Right hindlimb (tissue), 1 donor: ENCODE data around the gene APOM.
A peak's percentile ranks its signal among the peaks of the same experiment; 100 is the strongest.

Experiments
- DNase-seq: peaks from one replicate; pipeline ENCODE4 v3.0.0-alpha.2; 2018

The APOM gene

DNA sequence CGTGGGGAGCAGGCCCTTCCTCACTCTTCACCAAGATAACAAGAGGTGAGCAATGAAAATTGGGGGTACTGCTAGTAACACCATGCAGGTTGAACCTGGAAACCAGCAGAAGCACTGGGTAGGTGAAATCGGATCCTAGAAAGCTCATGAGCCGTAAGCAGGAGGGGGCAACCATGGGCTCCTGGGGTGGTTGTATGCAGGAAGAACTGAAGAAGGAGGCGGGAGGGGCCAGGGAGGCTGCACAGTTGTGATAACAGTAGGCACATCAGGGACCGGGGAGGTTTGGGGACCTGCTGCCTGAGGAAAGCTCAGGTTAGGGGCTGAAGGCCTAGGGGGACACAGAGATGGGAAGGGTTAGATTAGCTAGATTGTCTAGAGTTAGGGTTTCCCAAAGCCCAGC lies 30.8 kb downstream of the APOM start:
- no peak for DNase-seq

DNA sequence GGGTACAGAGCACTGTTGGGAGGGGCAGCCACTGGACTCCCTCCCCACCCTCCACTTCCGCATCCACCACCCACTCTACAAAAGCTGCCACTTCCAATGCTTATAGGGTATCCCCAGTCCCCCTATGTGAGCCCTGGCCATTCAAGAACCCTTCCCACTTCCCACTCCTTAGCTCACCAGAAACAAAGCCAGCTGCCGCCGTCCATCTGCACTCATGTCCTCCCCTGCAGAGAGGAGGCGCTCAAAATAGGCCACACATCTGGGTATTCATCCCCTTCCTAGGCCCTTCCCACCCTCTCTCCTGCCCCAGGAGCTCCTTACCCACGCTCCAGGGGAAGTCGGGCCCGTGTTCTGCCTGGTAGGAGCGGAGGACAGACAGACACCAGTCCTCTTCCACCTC lies 31.6 kb downstream of the APOM start:
- DNase-seq: no peak

DNA sequence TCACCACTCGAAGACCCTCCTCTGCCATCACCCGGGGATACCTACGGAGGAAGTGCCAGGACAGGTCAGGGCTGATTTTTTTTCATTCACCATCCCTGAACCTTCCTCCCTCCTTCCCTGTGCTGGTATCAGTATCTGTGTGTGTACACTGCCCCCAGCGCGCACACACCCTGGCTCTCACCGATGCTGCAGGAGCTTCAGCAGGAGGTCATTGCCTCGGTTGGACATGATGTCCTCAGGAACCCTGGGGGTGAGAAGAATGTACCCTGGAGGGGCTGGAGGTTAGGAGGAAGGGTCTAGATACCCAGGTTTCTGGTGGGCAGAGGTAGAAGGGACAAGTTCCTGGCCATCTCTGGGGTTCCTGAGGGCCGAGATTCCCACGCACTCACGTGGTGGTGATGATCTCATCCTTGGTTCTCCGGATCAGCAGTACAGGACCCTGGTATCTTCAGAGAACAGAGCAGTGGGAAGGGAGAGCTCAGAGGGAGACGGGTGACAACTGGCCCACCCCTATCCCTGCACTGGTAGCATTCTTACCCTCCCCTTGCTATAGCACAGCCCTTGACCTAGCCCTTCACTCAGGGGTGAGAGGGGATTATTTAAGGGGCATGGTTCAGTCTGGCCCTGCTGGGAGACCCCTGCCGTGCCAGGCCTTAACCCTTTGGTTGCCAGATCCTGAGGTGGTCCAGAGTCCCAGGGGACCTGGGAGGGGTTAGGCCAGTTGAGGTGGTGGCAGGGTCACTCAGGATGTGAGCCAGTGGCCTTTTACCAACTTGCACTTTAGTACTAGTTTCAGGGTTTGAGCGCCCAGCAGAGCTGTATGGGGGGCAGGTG lies 32.4 kb downstream of the APOM start:
- no peak for DNase-seq

DNA sequence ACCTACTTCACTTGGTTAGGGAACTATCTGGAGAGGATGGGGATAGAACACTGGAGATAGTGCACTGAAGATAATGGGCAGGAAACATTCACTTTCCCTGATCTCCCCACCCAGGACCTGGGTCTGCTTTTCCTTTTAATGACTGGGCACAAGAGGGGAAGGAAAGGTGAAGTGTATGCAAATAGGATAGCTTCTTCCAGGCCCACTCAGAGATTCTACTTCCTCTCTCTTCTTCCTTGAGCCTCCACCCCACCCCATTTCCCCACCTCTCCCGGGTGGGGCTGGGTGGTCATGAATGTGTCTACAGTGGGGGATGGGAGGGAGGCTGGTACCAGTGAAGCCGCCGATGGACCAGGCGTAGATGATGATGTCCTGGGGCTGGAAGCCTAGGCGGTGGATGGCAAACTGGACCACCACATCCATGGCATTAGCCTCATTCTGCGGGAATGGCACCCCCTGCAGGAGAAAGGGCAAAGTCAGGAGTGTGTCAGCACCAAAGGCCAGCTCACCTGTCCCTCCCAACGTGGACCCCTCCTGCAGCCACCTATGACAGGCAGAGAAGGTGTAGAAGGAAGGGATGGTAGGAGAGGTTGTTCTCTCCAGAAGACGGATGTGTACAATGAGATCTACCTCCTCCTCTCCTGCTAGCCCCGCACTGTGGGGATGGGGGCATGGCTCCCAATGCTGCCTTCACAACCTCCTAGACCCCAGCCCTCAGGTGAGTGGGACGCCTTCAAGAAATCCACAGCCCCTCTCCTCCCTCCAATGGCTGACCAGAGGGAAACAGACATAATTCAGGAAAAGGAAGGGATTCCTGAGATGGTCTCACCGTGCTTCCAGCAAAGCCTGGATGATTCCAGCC lies 33.8 kb downstream of the APOM start:
- no peak for DNase-seq

DNA sequence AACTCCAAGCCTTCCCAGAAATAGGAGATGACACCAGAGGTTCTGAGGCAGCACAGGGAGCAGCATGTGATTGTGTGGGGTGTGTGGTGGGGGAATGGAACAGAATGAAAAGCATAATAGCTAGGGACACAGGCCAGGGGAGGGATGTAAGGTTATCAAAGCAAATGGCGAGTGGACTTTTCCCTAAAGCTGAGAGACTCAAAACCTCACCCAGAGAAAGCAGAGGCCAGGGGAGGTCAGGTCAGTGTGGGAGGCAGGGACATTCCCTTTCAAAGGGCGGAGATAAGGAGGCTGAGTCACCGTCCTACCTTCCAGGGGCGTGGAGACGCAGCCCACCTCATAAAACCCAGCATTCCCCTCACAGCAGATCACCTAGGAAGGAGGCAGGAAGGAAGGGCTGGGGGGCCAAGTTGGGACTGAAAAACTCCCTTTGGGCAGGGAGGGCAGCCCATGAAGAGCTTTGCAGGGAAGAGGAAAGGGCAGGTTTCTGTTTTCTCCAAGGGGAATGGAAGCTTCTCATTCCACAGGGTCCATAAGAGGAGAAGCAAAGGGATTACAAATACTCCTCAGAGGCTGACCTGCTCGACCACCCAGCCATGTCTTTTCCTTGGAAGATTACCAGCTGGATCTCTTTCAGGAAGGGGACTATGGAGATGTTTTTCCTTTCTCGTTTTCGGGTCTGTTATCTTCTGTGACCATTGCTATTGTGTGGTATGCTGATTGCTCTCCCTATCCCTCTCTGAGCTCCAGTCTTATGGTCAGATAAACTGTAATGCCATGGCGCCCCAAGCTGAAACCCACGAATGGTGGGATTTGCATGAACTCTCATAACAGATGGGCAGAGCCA lies 34.8 kb downstream of the APOM start:
- no peak for DNase-seq

DNA sequence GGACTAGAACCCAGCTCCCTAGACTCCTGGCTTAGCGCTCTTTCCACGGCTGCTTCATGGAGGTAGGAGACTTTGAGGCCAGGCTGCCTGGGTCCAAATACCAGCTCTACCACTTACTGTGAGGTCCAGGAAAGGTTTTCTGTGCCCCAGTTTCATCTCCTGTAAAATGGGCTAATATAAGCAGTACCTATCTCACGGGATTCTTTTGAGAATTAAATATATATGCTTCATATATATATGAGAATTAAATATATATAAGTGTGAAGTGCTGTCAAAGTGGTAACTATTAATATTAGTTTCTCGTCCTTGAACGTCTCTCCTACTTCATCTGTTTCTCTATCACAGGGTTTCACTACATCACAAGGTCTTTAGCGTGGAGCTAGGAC lies 35.4 kb downstream of the APOM start:
- no peak for DNase-seq

DNA sequence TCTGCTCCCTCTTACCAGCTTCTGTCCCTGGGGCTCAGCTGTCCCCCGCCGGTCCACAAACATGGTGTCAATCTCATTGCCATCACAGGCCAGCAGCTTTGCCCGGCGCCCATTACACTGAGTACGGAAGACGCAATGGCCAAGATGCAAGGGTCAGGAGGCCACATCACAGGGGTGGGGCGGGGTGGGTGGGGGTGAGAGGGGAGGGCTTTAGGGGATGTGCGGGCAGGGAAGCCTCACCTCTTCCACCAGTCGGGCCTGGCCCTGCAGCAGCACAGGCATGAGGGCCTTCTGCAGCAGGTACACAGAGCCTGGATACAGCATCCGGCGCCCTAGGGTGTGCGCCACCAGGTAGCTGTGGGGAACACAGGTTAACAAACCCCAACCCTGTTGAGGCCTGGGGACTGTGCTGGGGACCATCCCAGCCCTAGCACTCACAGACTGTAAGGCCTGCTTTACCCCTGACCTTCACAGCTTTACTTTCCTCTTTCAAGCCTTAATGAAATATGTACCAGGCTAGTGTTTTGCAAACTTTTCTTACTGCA lies 35.9 kb downstream of the APOM start:
- DNase-seq: no peak

DNA sequence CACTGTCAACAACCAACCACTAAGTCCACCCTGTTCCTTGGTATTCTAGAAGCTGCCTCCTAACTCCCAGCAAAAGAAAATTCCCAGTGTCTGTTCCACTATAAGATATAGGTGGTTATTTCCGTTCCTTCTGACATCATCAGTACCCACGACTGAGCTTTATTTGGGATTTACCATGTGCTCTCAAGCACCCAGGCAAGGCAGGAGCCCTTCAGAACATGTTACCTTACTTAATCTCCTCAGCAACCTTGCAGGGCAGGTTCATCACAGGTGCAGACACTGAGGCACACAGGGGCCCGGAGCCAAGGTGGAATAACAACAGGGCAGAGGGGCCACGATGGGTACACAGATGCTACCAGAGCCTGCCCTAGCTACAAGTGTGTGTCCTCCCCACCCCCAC lies 36.7 kb downstream of the APOM start:
- no peak for DNase-seq

DNA sequence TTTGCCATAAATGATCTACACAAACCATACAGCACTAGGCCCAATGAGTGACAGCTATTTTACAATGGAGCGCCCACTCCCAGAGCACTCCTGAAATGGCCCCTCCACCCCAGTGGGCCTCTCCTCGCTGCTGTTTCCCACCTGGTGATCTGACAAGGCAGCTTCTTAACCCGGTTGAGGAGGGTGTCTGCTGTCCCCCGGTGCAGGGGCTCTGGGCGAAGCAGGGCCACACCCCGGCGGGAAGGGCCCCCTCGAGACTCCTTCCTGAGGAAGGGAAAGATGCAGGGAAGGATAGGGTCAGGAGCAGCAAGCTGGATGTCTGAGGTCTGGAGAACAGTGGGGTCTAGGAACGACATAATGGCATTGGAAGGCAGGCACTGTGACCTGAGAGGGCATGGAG lies 37.2 kb downstream of the APOM start:
- no peak for DNase-seq

DNA sequence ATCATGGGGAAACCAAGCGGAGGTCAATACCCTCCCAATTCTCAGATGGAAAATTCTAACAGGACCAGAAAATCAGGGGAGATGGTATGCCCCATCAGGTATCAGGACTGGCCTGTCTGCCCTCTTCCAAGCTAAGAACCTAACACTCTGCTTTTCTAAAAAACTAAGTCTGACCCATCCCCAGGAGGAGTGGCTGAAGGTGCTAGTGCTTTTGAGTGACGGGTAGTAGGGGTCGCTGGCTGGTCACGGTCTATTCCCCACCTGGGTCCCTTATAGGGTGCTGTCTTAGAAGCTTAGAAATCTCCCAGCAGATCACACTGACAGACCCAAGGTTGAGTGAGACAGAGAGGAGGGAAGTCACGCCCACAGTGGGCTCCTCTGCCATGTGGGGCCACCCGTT lies 37.8 kb downstream of the APOM start:
- no peak for DNase-seq

DNA sequence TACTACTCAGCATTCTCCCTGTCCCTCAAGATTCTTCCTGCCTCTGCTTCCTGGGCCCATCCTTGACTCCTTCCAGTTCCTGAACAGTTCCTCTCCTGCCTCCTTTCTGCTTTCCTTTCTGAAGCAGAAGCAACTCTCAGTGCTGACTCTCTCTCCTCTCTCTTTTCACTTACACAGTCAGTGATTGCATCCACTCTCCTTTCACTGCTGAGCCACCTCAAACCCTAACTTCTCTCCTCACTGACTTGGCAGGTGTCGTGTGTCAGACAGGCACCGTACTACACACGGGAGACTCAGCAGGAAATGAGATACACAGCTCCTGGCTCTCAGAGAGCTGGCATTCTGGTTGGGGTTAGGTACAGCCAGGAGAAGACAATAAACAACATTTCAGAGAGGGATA lies 41.9 kb downstream of the APOM start:
- DNase-seq: no peak

DNA sequence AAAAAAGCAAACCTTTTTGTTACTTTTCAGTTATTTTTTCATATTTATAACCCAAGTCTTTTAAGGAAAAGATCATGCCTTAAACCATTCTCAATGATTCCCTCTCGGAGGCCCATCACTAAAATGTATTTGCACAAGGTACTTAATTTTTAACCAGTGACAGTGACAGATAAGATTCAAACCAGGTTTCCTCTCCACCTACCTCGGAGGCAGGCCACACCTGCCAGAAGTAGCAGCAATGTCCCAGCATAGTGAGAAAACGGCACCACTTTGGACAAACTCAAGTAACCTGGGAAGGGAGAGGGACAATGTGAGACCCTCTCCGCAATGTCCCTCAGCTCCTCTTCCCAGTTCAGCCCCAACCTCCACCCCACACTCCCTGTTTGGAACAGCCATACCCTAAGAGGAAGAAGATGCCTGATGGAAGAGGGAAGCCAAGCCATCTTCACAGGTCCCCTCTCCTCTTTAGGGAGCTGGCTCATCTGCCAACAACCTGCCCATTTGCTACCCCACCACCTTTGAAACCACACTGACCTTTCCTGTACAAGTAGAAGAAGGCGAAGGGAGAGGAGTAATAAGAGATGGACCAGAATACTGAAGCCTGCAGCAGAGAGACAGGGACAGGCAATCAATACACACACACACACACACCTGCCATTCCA lies 45.2 kb downstream of the APOM start:
- no peak for DNase-seq

DNA sequence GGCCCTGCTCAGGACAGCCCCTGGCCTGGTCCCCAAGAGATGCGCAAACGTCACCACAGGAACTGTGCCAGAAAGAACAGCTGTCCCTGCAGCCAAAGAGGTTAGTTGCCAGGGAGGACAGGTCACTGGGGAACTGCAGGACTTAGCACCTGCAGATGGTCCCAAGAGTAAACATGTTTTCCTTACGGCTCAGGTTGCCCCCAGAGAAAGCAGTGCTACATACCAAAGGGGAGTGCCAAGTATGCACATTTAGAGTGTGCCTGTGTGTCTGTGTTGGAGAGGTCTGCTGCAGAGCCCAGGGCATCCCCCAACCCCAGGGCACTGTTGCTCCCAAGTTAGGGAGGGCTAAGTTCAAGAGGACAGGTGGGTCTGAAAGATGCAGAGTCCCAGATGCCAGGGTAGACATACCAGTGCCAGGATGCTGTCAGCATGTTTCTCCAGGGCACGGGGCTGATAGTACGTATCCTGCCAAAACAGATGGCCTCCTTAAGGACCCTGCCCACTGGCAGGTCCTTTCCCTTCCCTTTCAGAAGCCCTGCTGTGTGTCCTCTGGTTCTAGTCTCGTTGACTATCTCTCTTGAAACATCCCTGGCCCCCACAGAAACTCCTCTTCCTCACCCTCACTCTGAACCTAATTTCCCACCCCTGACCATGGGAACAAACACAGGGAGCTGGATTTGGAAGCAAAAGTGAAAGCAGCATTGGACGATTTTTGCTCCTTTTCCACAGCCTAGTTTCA lies 46.1 kb downstream of the APOM start:
- peak; percentile 64 for DNase-seq

DNA sequence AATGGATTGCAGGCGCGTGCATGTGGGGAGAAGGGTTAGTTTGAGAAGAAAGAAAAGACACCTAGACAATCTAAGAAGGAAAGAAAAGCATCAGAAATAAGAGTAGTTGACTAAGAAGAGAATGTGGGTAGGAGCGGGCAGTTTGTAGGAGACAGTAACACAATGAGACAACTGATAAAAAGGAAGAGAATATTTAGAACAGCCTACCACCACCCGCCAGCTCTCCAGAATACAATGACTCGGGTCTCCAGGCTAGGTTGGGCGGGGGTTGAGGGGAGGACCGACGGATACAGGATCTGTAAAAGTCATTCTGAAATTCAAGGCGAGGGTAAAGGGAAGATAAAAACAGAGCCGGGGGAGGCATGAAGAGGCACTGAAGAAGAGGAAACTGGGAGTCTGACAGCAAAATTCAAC lies 46.7 kb downstream of the APOM start:
- DNase-seq: no peak

DNA sequence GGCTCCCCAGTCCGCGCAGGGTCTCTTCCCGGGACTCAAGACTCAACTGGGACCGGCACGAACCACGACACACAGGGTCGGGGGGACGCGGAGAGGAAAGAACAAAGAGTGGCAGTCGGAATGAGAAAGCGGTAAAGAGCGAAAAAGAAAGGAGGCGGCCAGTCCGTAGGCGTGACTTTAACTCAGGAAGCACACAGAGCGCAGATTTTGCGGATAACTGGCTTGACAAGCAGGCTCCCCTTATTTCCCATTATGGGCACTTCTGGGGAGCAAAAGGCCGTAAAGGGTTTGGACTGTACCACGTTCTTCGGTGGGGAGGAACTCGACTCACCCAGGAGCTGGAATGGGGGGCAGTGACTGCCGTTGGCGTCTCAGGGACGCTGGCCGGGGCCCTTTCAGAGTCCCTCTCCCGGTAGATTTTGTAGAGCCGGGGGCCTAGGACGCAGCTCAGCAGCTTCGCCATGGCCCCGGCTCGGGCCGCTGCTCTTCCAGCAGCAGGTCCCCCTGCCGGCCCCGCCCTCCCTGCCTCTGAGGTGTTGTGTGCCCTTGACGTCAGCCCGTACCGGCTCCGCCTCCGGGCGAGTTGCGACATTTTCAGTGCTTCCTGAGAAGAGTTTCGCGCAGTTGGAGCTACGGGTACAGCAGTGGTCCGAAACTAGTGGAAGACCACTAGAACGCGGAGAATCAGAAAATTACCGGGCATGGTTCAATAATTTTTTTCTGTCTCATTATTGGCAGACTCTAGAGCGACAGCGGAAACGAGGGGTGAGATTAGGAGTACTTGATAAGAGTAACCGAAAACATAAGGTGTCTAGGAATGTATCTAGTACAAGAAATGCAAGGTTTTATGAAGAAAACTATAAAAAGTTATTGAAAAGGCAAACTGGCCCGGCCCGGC lies 47.4 kb downstream of the APOM start, which contains the start of gene ABHD16A:
ABHD16A (minus strand) TSS at position 506 of the 898 bp plus-strand sequence; CDS start at position 463, 43 bp downstream.
- peak; percentile 99 for DNase-seq

DNA sequence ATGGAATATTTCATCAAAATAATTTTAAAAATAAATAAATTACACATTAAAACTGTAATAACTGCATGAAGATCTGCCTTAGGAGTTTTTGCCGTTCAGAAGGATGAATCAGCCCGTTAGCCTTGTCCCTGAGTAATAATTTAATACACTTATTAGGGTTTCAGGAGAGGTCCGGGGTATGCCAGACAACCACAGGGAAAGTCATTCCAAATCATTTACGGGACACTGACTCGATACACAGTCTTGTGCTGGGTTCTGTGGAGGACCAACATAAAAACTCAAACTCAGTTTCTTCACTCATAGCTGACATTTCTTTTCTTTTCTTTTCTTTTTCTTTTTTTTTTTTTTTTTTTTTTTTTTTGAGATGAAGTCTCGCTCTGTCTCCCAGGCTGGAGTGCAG lies 50.2 kb downstream of the APOM start:
- DNase-seq: no peak

DNA sequence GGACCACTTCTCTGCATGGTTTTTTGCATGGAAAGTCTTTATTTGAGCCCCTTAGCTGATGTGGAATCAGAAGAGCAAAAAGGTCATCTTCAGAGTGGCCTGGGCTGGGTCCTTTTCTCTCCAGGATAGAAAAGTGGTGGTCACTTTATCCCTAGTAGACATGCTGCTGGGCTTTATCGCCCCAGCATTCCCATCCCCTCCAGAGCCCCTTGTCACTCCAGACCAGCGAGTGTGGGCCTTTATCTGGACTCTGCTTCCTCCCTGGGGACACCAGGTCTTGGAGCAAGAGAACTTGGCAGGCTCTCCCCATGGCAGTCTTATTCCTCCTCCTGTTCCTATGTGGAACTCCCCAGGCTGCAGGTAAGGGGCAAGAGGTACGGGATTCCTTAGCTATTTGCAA lies 50.9 kb downstream of the APOM start, which contains the start of gene LY6G6F:
LY6G6F (plus strand) TSS at position 268 of the 400 bp plus-strand sequence; CDS start at position 309, 41 bp downstream.
- no peak for DNase-seq

DNA sequence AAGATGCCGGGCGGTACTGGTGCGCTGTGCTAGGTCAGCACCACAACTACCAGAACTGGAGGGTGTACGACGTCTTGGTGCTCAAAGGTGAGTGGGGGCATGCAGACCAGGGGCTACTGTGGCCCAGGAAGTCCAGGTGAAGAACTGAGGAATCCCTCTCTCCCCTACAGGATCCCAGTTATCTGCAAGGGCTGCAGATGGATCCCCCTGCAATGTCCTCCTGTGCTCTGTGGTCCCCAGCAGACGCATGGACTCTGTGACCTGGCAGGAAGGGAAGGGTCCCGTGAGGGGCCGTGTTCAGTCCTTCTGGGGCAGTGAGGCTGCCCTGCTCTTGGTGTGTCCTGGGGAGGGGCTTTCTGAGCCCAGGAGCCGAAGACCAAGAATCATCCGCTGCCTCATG lies 52.0 kb downstream of the APOM start:
- DNase-seq: no peak
